Mesothelial cell of epicardium (in vitro differentiated cells): ENCODE results near the gene BCO2. TPM values are rescaled to one million over a fixed set of nuclear protein-coding genes. Genes with fewer than 3 reads are reported as not detected.

ENCODE experiments used
- DNase-seq, 2 experiments: peaks; one replicate each; pipeline ENCODE4 v3.0.0; 2021; ENCODE audit warnings: low spot score in 2 of 2; ENCODE audit not compliant: unreplicated experiment in 2 of 2
- H3K27ac Mint-ChIP-seq: 2 replicates; pipeline ENCODE4 v1.8.0; 2021; ENCODE audit warnings: mixed read lengths
- H3K27me3 Mint-ChIP-seq: 2 replicates; pipeline ENCODE4 v1.8.0; 2021; ENCODE audit warnings: low read depth, mixed read lengths
- H3K36me3 Mint-ChIP-seq: 2 replicates; pipeline ENCODE4 v1.8.0; 2021; ENCODE audit warnings: mixed read lengths
- H3K4me1 Mint-ChIP-seq: 2 replicates; pipeline ENCODE4 v1.8.0; 2021; ENCODE audit warnings: mixed read lengths
- H3K4me3 Mint-ChIP-seq: 2 replicates; pipeline ENCODE4 v1.8.0; 2021; ENCODE audit warnings: mild to moderate bottlenecking, moderate library complexity, mixed read lengths
- H3K9me3 Mint-ChIP-seq: 2 replicates; pipeline ENCODE4 v1.8.0; 2021; ENCODE audit warnings: mixed read lengths
- total RNA-seq: library from RNA; stranded (reverse); gene quantifications from 3 replicates; pipeline ENCODE4 v1.2.1, GENCODE V29; 2021
- TF ChIP-seq, protein P1 (sequence below): fragments of 200-600 bp; sonication (generic); IDR thresholded peaks from one replicate; pipeline ENCODE4 v1.5.0; 2021; ENCODE audit warnings: antibody characterized with exemption; ENCODE audit not compliant: unreplicated experiment

Gene BCO2
- total RNA-seq, 1 donor from 2014 or later, result 43.4 TPM

DNA sequence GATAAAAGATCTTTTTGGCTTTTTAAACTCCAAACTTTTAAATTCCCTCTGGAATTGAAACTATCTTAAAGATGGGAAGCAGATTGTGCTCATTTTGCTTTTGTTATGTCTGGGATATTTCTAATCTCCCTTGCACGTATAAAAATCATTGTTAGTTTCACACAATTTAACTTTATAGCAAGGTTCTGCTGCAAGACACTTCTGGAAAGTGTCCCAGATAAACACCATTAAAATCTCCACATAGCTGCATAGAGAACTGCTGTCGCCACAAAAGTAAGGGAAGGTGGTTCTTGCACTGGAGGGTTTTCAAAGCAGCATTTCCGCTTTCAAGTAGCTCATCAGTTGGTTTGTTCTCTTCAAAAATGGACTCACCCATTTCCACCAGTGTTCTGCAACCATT is 62.7 kb downstream of the BCO2 start:
- Mint-ChIP-seq H3K36me3 (peaks cover 50% of the 10 kb centered on the region), H3K4me1 (peaks cover 5% of the 10 kb centered on the region), H3K4me3 (no peak overlapping the region), H3K9me3 (peaks cover 4% of the 10 kb centered on the region), H3K27ac (no peak overlapping the region), H3K27me3 (no peaks in the 10 kb centered on the region)
- no peak for DNase-seq
- TF ChIP-seq, protein P1, sequence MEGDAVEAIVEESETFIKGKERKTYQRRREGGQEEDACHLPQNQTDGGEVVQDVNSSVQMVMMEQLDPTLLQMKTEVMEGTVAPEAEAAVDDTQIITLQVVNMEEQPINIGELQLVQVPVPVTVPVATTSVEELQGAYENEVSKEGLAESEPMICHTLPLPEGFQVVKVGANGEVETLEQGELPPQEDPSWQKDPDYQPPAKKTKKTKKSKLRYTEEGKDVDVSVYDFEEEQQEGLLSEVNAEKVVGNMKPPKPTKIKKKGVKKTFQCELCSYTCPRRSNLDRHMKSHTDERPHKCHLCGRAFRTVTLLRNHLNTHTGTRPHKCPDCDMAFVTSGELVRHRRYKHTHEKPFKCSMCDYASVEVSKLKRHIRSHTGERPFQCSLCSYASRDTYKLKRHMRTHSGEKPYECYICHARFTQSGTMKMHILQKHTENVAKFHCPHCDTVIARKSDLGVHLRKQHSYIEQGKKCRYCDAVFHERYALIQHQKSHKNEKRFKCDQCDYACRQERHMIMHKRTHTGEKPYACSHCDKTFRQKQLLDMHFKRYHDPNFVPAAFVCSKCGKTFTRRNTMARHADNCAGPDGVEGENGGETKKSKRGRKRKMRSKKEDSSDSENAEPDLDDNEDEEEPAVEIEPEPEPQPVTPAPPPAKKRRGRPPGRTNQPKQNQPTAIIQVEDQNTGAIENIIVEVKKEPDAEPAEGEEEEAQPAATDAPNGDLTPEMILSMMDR, result no peak

GRCh38 chr11:112241486-112241885 is 66.2 kb downstream of the BCO2 start:
- peaks cover 51% of the 10 kb centered on the region for H3K36me3 Mint-ChIP-seq
- TF ChIP-seq, protein P1, result no peak
- no peak for DNase-seq
- H3K27ac Mint-ChIP-seq, result peak overlapping the region; percentile 47
- H3K27me3 Mint-ChIP-seq, result no peaks in the 10 kb centered on the region
- no peak overlapping the region for H3K4me3 Mint-ChIP-seq
- H3K4me1 Mint-ChIP-seq, result peaks cover 5% of the 10 kb centered on the region
- peaks cover 34% of the 10 kb centered on the region for H3K9me3 Mint-ChIP-seq

GRCh38 chr11:112247201-112247600 is 71.9 kb downstream of the BCO2 start:
- Mint-ChIP-seq H3K36me3 (peaks cover 19% of the 10 kb centered on the region), H3K4me3 (no peak overlapping the region), H3K9me3 (peaks cover 36% of the 10 kb centered on the region), H3K4me1 (peaks cover 8% of the 10 kb centered on the region), H3K27ac (no peak overlapping the region), H3K27me3 (no peaks in the 10 kb centered on the region)
- no peak for DNase-seq
- TF ChIP-seq, protein P1, result no peak

DNA sequence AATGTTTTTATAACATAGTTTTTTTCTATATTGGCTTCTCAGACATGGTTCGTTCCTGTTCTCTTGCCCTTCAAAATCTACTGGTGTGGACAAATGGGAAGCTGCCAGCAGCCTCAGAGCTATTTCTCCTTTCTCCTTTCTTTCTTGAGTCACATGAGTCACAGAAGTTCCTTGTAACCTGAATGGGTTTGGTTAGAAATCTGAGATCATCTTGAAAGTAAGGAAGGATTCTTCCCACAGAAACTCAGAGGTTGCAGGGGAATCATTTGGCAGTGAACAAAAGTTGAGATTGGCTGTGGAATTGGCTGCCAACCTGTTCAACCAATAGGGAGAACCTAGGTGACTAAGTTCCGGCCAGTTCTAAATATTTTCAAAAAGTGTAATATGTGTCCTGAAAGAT is 72.9 kb downstream of the BCO2 start:
- Mint-ChIP-seq H3K4me1 (peaks cover 8% of the 10 kb centered on the region), H3K9me3 (peaks cover 33% of the 10 kb centered on the region), H3K4me3 (no peak overlapping the region), H3K36me3 (peaks cover 13% of the 10 kb centered on the region), H3K27ac (no peak overlapping the region), H3K27me3 (no peaks in the 10 kb centered on the region)
- DNase-seq, result no peak
- TF ChIP-seq, protein P1, result no peak

- DNase-seq, result no peak
- peaks cover 8% of the 10 kb centered on the region for H3K4me1 Mint-ChIP-seq
- H3K4me3 Mint-ChIP-seq, result no peak overlapping the region
- peak overlapping the region; percentile 79 for H3K27ac Mint-ChIP-seq
- H3K36me3 Mint-ChIP-seq, result no peaks in the 10 kb centered on the region
- TF ChIP-seq, protein P1, result no peak
- H3K9me3 Mint-ChIP-seq, result peaks cover 16% of the 10 kb centered on the region
- H3K27me3 Mint-ChIP-seq, result no peaks in the 10 kb centered on the region
Observed at GRCh38 chr11:112249871-112250610, 74.7 kb downstream of the BCO2 start.
